NB4 (cell line): ENCODE results near the gene CUEDC2.

Source experiments
- POLR2A ChIP-seq: IDR thresholded peaks from 2 replicates; pipeline ENCODE4 v1.6.1; 2011; ENCODE audit warnings: mild to moderate bottlenecking; ENCODE audit not compliant: insufficient read length; ENCODE audit errors: extremely low read depth
- TF ChIP-seq, protein P1 (sequence below): IDR thresholded peaks from one replicate; pipeline ENCODE4 v1.5.1; 2012; ENCODE audit warnings: low read depth, low read length

DNA sequence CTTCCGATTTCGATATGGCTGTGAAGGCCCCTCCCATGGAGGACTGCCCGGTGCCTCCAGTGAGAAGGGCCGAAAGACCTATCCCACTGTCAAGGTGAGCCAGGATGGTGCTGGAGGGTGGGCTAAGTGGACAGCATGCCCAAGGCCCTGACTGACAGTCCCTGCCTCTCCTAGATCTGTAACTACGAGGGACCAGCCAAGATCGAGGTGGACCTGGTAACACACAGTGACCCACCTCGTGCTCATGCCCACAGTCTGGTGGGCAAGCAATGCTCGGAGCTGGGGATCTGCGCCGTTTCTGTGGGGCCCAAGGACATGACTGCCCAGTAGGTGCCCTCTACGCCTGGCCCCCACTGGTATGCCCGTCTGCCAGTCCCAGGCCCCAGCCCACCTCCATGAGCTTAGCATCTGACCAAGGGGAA, 35.6 kb downstream of the CUEDC2 start:
- TF ChIP-seq, protein P1, sequence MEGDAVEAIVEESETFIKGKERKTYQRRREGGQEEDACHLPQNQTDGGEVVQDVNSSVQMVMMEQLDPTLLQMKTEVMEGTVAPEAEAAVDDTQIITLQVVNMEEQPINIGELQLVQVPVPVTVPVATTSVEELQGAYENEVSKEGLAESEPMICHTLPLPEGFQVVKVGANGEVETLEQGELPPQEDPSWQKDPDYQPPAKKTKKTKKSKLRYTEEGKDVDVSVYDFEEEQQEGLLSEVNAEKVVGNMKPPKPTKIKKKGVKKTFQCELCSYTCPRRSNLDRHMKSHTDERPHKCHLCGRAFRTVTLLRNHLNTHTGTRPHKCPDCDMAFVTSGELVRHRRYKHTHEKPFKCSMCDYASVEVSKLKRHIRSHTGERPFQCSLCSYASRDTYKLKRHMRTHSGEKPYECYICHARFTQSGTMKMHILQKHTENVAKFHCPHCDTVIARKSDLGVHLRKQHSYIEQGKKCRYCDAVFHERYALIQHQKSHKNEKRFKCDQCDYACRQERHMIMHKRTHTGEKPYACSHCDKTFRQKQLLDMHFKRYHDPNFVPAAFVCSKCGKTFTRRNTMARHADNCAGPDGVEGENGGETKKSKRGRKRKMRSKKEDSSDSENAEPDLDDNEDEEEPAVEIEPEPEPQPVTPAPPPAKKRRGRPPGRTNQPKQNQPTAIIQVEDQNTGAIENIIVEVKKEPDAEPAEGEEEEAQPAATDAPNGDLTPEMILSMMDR, result no peak
- no peak for TF ChIP-seq POLR2A
